Mesenteric fat pad (tissue), 1 donor: ENCODE measurements around the gene CENPS. TPM values are rescaled to one million over a fixed set of nuclear protein-coding genes. Genes with fewer than 3 reads are reported as not detected.
"Not testable (repeated sequence)": the region's sequence is repeated elsewhere in the genome, so short reads cannot be mapped to it uniquely, and the experiment has no call there.

ENCODE experiments used
- DNase-seq: peaks from one replicate; pipeline ENCODE4 v3.0.0-alpha.2; 2020; ENCODE audit warnings: low spot score
- long read RNA-seq: library from polyadenylated mRNA; unstranded; transcript quantifications from one replicate; pipeline ENCODE4 v2.0.0, GENCODE V29; 2020
- total RNA-seq: library from RNA; stranded (reverse); fragmentation: NEBNext Ultra II Directional; extraction: Animal tissue kit (Norgen Biotek cat#: 25700); gene quantifications from one replicate; pipeline ENCODE4 v1.2.1, GENCODE V29; 2021
- donor health status: DM: yes; HTN: yes; CAD: no.

The CENPS gene
- 6.7 TPM for total RNA-seq
- long read RNA-seq, transcript CENPS-204 (5 exons, 914 nt): major isoform, 14 of 14 reads
- long read RNA-seq, partial matches to known transcripts: 0 of 14 reads
- long read RNA-seq, other reads (novel, unspliced or antisense): 0 of 14 reads

- peak; percentile 98 for DNase-seq
Measured at GRCh38 chr1:10430216-10431069, at the start of gene CENPS. Gene CENPS (plus strand): TSS chr1:10430433. CDS start chr1:10430518, 85 bp downstream.

- DNase-seq: no peak
Measured at GRCh38 chr1:10380594-10381275, 49.5 kb upstream of the CENPS start.

DNA sequence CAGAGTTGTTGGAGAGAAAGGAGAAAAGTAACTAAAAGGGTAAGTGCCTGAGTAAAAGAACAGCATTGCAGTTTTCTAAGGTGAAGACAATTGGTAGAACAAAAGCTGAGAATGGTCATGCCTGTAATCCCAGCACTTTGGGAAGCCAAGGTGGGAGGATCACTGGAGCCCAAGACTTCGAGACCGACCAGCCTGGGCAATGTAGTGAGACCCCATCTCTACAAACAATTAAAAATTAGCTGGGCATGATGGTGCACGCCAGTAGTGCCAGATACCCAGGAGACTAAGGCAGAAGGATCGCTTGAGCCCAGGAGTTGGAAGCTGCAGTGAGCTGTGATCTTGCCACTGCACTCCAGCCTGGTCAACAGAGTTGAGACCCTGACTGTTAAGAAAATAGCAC is 46.6 kb upstream of the CENPS start:
- DNase-seq: no peak

GRCh38 chr1:10384219-10384618 is 46.0 kb upstream of the CENPS start:
- DNase-seq: no peak

DNA sequence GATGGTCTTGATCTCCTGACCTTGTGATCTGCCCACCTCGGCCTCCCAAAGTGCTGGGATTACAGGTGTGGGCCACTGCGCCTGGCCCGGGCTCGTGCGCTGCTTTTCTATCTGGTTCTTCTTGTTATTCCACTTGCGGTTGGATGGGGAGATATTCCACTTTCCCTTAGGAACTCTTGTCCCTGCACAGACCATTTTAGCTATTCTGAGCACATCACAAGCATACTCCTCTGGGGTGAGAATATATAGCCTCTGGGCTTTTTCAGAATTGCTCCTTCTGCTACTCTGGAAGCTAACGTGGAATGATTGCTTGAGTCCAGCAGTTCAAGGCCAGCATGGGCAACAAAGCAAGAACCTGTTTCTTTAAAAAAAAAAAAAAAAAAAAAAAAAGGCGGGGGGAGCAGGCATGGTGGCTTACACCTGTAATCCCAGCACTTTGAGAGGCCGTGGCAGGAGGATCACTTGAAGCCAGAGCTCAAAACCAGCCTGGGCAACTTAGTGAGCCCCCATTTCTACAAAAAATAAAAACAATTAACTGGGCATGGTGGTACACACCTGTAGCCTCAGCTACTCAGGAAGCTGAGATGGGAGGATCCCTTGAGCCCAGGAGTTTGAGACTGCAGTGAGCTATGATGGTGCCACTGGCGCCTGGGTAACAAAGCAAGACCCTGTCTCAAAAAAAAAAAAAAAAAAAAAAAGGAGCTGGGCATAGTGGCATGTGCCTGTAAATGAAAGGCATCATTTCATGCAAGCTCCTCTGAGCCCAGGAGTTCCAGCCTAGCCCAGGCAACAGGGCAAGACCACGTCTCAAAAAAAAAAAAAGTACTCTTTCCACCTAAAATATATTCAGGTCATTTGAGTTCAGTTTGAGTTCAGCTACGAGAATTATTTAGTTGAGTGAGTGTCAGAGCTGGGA is 43.2 kb upstream of the CENPS start:
- DNase-seq: no peak

DNA sequence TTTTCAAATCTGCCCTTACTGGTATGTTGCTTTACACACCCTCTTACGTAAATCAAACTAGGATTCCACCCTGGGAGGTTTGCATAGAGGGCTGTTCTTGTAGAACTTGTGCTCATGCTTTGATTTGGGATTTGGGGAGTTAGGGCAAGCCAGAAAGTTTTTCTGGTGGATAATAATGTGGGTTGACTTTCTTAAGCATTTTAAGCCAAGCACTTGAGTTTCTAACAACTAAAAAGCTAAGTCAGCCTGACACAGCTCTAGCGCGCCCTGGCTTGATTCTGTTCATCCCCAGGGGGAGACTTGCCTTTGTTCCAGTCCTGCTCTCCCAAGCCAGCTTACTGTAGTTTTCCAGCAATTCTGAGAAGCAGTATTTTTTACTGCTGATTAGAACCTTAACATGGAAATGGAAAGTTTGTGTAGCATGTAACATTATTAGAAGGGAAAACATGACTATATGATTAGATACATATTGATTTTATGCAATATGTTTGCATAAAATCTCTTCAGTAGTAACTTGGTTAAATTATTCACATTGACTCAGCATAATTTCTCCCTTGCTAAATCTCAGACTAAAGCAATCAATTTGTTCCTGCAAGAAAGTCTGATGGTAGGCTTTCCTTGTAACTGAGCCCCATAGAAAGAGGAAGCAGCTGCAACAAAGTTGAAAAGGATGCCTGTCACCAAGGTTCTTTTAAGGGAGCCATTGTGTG is 42.4 kb upstream of the CENPS start:
- DNase-seq: no peak

- DNase-seq: no peak
Measured at GRCh38 chr1:10388387-10388715, 41.9 kb upstream of the CENPS start.

DNA sequence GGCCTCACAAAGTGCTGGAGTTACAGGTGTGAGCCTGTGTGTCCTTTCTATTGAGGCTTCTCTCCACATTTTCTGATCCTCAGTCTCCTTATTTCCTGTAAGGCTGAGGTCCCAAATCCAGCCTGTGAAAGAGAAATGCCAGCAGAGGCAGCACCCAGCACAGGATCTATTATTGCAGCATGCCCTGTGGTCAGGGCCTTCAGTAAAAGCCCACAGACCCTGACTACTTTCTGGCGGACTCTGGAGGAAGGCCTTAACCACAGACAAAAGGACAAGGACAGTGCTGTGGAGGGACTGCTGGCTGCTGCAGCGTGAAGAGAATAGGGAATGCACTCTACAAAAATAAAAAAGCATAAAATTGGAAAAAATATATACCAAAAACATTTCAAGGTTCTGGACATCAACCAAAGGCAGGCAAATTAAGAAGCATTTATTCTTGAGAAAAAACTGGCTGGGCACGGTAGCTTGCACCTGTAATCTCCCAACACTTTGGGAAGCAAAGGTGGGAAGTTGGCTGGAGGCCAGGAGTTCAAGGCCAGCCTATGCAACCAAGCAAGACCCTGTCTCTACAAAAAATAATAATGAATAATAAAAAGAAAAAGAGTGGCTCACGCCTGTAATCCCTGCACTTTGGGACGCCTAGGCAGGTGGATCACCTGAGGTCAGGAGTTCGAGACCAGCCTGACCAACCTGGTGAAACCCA is 40.8 kb upstream of the CENPS start:
- no peak for DNase-seq

GRCh38 chr1:10396870-10397269 is 33.4 kb upstream of the CENPS start:
- DNase-seq: no peak

DNA sequence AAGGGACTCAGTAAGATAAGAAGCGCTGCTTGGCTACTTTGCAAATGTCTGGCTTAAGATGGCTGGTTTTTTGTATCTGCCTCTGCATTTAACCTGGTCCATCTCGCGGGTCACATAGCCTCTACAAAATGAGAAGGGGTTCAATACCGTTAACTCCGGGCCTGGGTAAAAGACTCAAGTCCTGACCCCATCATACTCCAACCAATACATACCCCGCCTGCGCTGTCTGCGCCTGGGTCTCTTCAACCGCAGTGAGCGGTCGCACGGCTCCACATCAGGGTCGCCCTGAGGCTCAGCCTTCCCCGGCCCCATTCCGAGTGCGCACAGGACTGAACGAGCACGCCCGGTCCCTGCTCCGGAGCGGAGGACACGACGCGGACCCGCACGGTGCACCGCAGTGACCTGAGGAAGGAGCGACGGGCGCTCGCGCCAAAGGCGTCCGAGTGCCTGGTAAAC is 31.9 kb upstream of the CENPS start:
- DNase-seq: no peak

DNA sequence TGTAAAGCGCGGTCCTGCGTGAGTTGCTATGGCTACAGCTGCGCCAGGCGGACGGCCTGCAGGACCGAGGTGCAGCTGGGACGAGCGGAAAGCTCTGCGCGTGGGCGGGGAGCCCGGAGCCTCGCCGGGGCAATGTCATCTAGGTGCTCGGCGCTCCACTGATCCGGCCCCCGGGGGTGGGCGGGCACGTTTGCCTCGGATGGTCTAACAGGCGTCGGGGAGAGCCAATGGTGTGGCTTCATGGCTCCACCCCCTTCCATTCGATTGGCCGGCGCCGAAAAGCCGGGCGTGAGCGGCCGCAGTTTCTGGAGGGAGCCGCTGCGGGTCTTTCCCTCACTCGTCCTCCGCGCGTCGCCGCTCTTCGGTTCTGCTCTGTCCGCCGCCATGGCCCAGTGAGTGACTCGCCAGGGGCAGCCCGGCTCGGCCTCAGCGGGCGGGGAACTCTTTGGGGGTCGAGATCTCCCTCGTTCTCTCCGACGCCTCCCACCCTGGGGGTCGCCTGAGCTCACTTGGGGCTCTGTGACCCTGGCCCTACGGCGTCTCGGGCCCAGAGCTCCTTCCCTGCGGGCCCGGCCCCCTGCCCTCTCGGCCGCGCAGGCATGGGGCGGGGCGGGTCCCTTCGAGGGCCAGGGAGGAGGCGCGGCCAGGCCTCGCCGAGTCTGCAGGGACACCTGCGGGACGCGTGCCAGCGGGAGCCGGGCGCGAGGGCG is 31.3 kb upstream of the CENPS start, which contains the start of gene PGD:
Gene PGD (plus strand): TSS at position 331 of the 710 bp plus-strand sequence. CDS start 54 bp downstream, at position 385.
- DNase-seq: peak; percentile 99

DNA sequence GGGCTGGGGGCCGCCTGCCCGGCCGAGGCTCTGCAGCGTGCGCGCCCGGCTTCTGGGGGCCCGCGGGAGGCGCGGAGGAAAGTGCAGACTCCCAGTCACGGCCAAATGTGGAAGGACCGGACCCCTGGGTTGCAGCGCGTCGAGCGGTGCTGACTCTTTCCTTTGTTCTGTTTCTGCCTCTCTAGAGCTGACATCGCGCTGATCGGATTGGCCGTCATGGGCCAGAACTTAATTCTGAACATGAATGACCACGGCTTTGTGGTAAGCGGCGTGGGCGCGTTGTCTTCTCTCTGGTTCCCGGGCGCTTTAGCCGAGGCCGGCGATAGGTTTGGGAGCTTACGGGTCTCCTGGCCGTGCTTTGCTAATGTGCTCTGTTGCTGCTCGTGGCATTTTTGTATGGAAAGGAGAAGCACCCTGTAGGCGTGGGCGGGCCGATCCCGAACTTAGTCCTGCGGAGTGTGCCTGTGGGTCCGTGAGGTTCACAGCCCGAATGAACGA is 30.7 kb upstream of the CENPS start:
- no peak for DNase-seq

- no peak for DNase-seq
Measured at GRCh38 chr1:10400013-10400412, 30.2 kb upstream of the CENPS start.

GRCh38 chr1:10401281-10401680 is 29.0 kb upstream of the CENPS start:
- no peak for DNase-seq

DNA sequence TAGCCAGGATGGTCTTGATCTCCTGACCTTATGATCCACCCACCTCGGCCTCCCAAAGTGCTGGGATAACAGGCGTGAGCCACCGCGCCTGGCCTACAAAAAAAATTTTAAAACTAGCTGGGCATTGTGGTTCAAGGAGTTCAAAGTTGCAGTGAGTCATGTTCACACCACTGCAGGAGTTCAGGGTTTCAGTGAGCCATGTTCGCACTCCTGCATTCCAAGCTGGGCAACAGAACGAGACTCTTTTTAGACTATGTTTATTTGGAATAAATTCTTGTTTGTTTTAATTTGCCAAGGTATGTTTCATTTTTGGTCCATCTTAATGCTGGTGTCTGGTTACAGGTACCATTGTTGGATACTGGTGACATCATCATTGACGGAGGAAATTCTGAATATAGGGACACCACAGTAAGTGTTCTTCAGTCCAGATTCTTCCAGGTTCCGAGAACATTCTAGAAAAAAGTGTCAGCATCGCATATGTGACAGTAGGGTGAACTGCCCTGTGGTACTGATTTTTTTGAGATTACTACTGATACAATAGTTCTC is 27.4 kb upstream of the CENPS start:
- no peak for DNase-seq

DNA sequence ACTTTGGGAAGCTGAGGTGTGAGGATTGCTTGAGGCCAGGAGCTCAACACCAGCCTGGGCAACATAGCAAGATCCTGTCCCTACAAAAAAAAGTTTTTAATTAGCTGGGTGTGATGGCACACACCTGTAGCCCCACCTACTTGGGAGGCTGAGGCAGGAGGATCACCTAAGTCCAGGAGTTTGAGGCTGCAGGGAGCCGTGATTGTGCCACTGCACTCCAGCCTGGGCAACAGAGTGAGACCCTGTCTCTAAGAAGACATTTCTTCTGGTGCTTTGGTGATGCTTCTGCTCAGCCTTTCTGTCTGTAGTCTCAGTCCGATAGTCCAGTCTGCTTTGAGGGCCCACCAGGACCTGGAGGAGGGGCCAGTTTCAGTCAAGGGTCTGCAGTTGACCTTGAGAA is 23.0 kb upstream of the CENPS start:
- DNase-seq: no peak

DNA sequence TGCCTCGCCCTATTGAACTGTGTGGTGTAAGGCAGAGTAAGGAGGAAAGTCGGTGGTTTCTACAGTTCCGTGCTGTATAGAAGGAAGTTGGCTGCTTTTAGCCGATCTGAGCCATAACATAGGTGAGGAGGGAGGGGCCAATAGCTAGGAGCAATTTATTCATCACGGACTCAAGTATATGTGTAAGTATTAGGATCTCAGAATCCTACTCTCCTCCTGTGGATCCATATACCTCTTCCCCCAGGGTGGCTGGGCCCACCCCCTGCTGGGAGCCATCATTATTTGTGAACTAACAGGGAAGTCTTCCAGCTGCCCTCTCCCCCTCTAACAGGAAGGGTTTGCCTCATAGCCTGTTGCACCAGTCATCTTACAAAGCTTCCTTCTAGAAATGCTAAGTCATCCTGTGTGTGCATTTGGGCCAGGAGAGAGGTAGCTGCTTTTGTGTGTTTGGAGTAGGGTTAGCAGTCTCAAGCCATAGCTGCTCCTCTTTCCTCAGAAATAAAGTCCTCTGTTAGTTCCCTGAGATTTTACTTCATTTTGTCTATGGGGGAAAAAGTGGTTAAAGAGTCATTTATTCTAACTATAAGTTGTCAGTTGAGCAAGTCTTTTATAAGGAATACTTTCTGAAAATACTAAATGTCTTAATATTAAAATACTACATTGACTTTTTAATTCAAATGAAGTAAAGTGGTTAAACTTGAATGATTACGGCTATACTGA is 14.9 kb upstream of the CENPS start:
- no peak for DNase-seq

DNA sequence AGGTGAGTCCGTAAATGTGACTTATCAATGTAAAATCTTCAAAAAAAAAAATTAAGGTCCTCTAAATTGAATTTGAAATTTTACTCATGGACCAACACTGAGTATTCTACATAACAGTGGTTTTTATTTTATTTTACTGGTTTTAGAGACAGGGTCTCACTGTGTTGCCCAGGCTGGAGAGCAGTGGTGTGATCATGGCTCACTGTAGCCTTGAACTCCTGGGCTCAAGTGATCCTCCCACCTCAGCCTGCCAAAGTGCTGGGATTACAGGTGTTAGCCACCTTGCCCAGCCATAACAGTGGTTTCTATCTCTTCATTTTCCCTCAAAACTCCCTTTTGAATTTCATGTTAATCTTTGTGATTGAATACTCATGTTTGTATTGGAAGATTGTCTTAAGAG is 14.3 kb upstream of the CENPS start:
- not testable (repeated sequence) for DNase-seq
